ENCODE results near the gene TRUB1. TPM values are rescaled to one million over a fixed set of nuclear protein-coding genes. Genes with fewer than 3 reads are reported as not detected.

TRUB1 gene
- total and polyA plus RNA-seq, 2 donors from 2014 or later, result 11.5 to 17.1 TPM

- no peaks in the 10 kb centered on the region for H3K4me1 ChIP-seq (ENCODE audit: control insufficient read depth in 2 of 3, insufficient read depth in 2 of 3, low read depth in 1 of 3, low read length in 3 of 3)
- H3K4me3 ChIP-seq (ENCODE audit: low read length in 3 of 3), result no peak overlapping the region
- no peaks in the 10 kb centered on the region for H3K27me3 ChIP-seq (ENCODE audit: control insufficient read depth, insufficient read depth, low read length)
- no peak overlapping the region for H3K9ac ChIP-seq (ENCODE audit: low read length in 3 of 3)
- no peak for DNase-seq
- H3K27ac ChIP-seq (ENCODE audit: low read depth in 2 of 2, low read length in 2 of 2), result no peak overlapping the region
- intact Hi-C loops (cut with DNase I), result no loop called here
- no peak for TF ChIP-seq CTCF (IDR thresholded peaks at IDR 0.05; ENCODE audit: borderline replicate concordance, extremely low read depth, insufficient read depth)
- no peak for FAIRE-seq
- no peaks in the 10 kb centered on the region for H3K9me3 ChIP-seq (ENCODE audit: control insufficient read depth in 2 of 3, insufficient read depth in 1 of 3, low read length in 3 of 3)
- no peaks in the 10 kb centered on the region for H3K36me3 ChIP-seq (ENCODE audit: control insufficient read depth in 2 of 3, insufficient read depth in 3 of 3, low read length in 3 of 3)
These were observed 14.4 kb upstream of the TRUB1 start for GRCh38 chr10:114923551-114923950.

- Histone ChIP-seq H3K4me3 (ENCODE audit: low read length in 3 of 3) (no peak overlapping the region), H3K27ac (ENCODE audit: low read depth in 2 of 2, low read length in 2 of 2) (no peak overlapping the region), H3K9ac (ENCODE audit: low read length in 3 of 3) (no peak overlapping the region), H3K36me3 (ENCODE audit: control insufficient read depth in 2 of 3, insufficient read depth in 3 of 3, low read length in 3 of 3) (no peaks in the 10 kb centered on the region), H3K4me1 (ENCODE audit: control insufficient read depth in 2 of 3, insufficient read depth in 2 of 3, low read depth in 1 of 3, low read length in 3 of 3) (no peaks in the 10 kb centered on the region), H3K27me3 (ENCODE audit: control insufficient read depth, insufficient read depth, low read length) (no peaks in the 10 kb centered on the region), H3K9me3 (ENCODE audit: control insufficient read depth in 2 of 3, insufficient read depth in 1 of 3, low read length in 3 of 3) (no peaks in the 10 kb centered on the region)
- intact Hi-C loops (cut with DNase I), result no loop called here
- no peak for DNase-seq
- no peak for FAIRE-seq
- no peak for TF ChIP-seq CTCF (IDR thresholded peaks at IDR 0.05; ENCODE audit: borderline replicate concordance, extremely low read depth, insufficient read depth)
These were observed 12.1 kb upstream of the TRUB1 start for GRCh38 chr10:114925587-114926586.

GRCh38 chr10:114928818-114929217 is 9.2 kb upstream of the TRUB1 start:
- Histone ChIP-seq H3K9me3 (ENCODE audit: control insufficient read depth in 2 of 3, insufficient read depth in 1 of 3, low read length in 3 of 3) (no peaks in the 10 kb centered on the region), H3K9ac (ENCODE audit: low read length in 3 of 3) (no peak overlapping the region), H3K27ac (ENCODE audit: low read depth in 2 of 2, low read length in 2 of 2) (no peak overlapping the region), H3K36me3 (ENCODE audit: control insufficient read depth in 2 of 3, insufficient read depth in 3 of 3, low read length in 3 of 3) (no peaks in the 10 kb centered on the region), H3K4me1 (ENCODE audit: control insufficient read depth in 2 of 3, insufficient read depth in 2 of 3, low read depth in 1 of 3, low read length in 3 of 3) (no peaks in the 10 kb centered on the region), H3K27me3 (ENCODE audit: control insufficient read depth, insufficient read depth, low read length) (no peaks in the 10 kb centered on the region), H3K4me3 (ENCODE audit: low read length in 3 of 3) (no peak overlapping the region)
- FAIRE-seq (no peak), DNase-seq (no peak)
- TF ChIP-seq CTCF (IDR thresholded peaks at IDR 0.05; ENCODE audit: borderline replicate concordance, extremely low read depth, insufficient read depth), result no peak
- intact Hi-C loops (cut with DNase I), result no loop called here

Data from kidney (tissue), 14 donors.